Middle frontal gyrus (tissue), 1 donor: ENCODE measurements around the gene THADA.

Experiments used
- DNase-seq: peaks from one replicate; pipeline ENCODE4 v3.0.0-alpha.2; 2015; ENCODE audit warnings: low spot score; ENCODE audit errors: extremely low spot score

Gene THADA

DNA sequence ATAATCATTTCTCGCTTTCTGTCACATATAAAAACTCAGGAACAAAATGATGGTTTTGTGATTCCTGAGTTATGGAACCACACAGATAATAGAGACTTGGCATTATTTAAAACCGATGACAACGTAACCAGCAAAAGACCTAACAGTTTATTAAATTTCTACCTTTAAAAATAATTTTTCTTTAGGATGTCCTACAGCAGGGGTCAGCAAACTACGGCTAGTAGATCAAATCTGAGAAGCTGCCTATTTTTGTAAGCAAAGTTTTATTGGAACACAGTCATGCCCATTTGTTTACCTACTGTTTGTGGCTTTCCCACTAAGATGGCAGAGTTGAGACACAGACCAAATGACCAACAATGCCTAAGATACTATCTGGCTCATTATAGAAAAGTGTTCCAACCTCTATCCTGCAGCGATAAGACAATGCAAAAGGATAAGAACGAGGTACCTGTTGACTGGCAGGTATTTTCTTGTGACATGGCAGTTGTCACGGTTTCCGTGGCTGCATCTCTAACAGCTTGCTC is 316.5 kb downstream of the THADA start:
- DNase-seq: no peak

DNA sequence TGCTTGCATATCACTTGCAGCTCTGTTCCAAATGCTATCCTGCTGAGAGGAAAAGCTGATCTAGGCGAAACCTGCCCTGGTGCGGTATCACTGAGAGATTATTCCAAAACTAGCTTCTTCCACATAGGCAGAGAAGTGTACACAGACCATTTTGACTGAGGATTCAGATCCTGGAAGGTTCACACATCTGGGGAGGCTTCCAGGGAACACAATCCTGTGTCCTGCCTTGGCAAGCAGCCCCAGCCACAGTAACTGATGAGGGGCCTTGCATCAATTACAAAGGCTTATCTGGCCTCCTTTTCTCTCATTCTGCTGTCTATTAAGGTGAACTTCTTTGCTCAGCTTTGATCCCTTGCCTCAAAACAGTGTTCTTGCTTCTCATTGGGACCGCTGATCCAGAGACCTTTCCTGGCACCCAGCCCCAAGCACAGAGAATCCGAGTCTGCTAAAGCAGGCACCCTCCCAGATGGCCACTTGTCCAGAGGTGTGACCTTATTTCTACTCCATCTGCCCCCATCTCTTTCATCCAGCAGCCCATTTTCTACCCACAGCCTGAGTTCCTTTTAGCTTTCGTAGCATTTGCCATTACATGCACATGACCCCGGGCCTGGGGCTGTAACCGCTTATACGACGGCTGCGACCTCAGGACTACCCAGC is 317.1 kb downstream of the THADA start:
- DNase-seq: no peak

DNA sequence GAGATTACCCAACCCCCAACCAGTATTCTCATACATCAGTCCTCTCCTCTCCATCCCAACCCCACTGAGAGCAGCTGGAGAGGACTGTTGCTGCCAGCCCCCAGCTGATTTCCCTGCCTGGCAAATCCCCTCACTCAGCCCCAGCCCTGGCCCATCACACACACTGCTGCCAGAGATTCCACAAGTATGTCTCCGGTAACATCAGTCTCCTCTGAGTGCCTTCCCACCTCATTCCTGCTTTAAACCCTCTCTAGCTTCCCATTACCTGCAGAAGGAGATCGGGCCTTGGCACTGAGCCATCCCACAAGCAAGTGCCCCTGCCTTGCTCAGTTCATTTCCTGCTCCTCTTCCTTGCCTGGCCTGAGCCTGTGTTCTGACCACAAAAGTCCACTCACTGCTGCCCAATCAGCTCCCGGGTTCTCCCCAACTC is 318.9 kb downstream of the THADA start:
- DNase-seq: no peak

DNA sequence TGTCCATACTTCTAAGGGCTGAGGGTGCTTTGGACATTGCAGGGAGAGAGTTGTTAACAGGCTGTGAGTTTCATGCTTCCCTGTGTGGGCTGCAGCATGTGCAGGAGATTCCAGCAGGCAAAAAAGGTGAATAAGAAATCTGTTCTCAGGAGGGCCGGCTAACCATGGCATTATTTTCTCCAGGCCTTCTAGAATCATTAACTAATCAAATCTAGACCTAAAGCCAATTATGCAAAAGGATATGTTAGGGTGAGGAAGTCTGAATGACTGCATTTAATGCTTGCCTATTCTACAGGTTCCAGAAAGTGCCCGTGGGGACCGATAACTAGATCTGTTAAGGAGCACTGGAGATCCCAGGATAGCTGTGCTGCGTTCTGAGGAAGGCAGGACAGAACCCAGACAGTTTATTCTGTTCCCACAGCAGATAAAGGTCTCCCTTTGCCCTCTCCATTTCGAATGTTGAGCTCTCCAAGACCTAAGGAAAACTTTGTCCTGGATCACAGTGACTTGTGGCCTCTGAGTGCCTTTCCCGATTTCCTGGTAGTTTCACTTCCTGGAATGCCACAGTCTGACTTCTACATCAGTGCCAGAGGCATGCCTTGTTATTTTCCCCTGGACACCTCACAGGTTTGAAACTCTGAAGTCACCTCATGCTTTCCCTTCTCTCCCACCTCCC is 319.4 kb downstream of the THADA start:
- DNase-seq: no peak

DNA sequence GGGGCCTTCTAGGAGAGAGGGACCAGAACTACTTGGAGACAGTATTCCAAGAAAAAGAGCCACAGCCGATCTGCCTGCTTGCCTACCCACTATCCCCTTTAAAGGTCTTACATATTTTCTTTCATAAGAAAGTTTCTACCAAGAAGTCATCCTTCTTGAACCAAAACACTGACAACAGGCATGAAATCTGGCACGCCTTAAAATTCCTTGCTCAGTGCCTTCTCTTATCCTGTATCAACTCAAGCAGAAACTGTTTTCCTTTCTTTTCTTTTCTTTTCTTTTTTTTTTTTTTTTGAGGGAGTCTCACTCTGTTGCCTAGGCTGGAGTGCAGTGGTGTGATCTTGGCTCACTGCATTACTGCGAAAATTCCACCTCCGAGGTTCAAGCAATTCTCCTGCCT is 321.1 kb downstream of the THADA start:
- no peak for DNase-seq

DNA sequence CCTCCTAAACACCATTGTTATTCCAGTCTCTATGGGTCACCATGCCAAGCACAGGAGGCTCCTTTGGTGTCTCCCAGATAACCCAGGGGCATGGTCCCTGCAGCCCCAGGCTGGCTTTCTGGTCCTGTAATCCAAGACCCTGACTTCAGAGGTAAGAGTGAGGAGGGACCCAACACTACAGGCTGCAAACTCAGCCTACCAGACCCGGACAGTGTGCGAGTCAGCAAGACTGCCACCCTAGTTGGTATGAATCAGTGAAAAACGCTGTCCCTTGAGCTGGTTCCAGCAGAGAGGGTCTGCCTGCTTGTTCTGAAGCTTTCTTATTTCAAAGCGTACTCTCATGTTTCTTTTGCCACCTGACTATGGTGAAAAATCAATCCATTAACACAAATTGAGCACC is 321.8 kb downstream of the THADA start:
- DNase-seq: no peak

DNA sequence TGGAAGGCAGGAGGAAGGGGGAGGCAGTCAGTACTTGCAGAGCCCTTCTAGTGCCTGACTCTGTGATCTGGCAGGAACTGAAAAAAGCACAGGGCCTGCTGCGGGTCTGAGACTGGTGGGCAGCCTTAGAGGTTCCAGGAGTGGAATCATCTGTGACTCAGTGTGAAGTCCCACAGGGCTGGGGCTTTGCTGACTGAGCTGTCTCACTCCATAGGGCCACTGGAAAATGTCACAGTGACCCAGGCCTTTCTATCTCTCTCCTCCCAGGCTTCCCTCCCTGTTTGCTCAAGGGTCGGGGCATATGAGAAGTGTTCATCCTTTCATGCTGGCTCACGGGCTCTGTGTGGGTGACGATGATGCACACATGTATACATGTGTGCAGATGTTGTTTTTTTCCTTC is 322.3 kb downstream of the THADA start:
- DNase-seq: no peak

DNA sequence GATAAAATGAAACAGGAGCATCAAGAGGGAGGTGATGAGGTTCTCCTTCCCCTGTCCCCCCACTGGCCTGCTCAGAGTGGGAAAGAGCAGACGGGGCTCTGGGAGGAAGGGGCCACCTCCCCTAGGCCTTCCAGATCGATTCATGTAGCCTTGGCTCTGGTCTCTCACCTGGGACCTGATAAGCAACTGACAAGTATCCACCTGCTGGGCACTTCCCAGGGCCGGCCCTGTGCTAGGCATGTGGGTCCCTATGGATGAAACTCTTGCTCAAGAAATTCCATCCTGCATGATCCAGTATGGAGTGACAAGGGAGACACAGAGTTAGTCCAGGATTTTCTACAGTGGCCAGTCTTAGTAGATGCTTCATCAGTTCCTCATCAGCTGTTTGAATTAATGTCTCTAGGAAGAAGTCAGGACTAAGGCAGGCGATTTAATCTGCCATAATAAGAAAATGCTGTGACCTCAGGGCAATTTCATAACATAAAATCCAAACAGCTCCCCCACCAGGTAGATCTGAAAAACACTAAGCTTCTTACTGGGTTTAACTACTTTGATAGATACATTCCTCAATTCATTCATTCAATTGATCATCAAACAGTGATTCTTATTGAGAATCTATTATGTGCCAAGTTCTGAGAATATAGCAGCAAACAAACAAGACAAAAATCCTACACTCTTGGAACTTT is 324.8 kb downstream of the THADA start:
- DNase-seq: no peak

DNA sequence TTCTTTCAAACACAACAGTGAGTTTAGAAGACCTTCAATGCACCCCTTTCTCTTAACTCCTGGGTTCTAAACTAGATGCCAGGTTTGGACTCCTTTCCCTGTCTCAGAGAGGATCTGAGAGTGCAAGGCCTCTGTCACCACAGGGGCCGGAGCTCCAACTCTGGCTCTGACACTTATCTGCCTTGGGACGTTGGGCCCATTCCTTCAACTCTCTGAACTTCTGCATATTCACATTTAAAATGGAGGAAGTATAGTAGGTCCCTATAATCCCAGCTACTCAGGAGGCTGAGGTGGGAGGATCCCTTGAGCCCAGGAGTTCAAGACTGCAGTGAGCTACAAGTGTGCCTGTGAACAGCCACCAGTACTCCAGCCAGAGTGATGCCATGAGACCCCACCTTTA is 325.4 kb downstream of the THADA start:
- no peak for DNase-seq

DNA sequence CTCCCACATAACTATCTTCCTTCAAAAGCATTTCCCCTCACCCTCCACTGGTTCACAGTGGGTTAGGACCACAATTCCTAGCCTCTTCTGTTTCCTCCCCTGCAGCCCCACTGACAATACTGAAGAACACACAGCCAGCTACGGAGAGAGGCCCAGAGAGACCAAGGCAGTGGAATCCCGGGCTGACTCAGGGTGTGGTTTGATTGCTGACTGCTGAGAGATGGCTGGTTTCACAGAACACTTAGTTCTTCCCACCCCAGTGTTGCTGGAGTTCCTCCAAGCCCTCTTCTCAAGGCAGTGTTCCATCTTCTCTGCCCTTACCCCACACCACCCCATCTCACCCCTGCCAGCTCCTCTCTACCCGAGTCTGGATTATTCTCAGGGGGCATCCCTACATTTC is 326.1 kb downstream of the THADA start:
- DNase-seq: no peak

DNA sequence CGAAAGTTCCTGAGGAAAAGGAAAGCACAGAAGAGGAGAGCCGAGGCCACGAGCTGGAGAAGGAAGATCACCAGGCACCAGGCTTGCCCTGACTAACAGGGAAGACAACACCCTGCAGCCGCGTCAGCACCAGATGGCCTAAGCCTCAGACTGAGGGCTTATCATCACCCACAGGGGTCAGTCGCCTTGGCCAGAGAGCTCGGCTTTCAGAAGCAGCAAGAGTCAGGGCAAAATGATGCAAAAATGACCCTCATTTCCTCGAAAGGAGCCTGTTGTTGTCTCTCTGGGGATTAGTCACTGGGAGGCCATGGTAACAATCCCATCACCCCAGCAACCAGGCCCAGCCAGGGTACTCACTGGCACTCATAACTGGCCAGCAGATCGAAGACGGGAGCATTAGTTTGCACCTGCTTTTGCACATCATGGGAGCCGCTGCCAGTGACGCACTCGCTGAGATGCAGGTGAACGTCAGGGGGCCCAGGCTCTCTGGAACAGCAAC is 326.7 kb downstream of the THADA start:
- DNase-seq: no peak

DNA sequence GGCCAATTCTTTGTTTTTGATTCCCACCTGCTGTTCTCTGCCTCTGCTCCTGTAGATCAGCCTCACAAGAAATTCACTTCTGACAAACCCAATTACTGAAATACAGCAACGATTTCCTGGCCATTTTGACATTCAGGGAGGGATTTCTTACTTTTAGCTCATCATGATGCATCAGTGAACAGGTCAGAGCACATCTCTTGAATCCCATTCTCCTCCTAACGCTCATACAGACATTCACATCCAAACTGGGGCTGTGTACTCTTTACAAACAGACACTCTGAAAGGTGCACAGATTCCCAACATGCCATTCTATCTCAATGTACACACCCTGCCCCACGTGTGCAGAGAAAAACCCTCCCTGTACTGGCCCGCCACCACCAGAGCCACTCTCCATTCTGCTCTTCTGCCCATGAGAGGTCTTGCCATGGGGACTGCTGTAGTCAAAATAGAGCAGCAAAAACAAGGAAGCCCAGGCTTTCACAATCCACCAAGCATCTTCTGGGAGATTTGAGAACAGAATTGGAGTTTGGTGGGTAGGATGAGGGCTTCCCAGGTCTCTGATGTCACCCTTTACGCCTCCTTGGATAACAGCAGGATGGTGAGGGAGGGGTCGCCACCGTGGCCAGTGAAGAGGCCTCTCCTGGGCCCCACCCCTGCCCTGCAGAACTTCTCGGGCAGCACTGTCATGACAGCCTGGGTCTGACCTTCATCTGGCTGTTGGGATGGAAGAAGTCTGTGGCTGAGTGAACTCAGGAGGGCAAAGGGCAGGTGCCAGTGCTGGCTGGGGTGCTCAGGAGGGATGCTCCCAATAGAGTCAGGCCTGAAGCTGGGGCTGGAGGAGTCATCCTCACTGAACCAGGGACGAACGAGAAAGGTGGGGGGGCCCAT is 327.5 kb downstream of the THADA start:
- DNase-seq: no peak

DNA sequence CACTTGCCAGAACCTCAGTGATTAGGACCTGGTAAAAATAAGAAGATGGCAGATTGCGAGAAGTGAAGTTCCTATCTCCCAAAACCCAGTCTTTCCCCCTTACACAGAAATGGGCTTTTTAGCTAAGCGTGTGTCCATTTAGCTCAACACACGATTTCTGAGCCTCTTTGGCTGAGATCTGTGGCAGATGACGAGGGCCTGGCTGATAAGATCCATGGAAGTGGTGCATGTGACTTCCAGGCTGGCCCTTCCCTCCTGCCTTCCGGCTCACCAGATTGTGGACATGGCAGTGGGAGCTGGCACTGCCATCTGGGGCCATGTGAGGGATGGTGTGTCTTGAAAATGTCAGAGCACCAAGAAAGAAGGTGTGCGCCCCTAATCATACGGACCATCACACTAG is 328.5 kb downstream of the THADA start:
- DNase-seq: no peak

DNA sequence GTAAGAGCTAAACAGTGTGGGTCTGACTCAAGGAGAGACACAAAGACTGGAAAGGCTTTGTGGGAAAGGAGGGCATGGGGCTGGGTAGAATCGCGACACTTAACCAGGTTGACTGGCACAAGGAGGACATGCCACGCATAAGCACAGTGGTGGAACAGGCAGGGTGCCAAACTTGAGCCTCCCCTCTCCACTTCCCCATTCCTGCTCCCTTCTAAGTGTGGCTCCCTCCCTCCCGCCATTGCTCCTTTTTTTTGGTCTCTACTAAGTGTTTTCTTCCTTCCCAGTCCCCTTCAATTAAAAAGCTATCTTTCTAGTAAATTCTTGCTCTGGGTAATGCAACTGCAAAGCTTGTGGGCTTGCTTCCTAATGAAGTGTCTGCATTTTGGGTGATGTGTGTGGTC is 329.1 kb downstream of the THADA start:
- no peak for DNase-seq

DNA sequence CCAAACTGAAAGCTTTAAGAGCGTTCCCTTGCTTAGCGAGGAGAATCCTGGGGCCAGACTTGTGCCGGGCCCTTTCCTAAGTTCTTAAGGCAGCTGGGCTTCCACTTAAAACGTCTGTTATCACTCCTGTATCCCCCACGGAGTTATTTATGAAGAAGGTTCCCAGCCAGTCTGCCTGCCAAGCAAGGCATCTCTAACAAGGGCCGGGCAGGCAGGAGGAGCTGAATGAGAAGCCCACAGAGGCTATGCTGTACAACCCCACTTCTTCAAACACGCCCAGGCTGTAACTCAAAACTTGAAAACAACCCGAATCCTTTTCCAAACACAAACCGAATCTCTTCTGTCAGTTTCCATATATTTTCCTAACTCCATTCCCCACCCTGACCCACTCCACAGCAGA is 330.4 kb downstream of the THADA start:
- no peak for DNase-seq

DNA sequence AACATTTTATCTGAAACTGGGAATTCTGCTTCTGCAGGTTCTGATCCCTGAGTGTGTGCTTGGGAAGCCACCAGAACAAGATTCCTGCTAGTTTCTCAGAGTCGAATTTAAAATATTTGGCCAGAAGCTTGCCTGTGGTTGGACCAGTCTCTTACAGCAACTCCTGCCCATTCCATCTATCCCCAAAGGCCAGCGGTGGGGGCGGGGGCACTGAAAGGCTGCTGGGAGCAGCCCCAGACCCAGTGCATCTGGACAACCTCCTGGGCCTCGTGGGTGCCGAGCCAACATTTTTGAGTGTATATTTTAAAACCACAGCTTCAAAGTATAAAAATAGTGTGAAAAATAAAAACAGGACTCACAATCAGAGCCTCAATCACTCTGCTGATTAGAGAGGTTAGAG is 330.8 kb downstream of the THADA start:
- DNase-seq: no peak

DNA sequence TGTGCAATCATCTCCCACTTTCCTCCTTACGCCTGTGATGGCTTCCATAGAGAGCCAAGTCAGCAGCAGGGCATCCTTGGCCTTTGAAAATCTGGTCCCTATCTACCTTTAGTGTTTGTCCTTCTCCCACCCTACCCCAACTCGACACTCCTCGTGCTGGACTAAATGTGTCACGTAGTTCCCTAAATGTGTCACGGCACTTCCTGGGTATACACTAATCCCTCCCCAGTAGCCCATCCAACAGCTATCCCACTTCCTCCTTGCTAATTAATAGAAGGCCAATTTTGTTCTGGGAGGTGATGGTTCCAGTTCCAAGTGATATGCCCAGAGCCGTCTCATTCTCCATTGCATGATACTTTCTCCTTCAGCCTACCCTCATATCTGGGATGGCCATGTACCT is 332.9 kb downstream of the THADA start:
- DNase-seq: no peak

DNA sequence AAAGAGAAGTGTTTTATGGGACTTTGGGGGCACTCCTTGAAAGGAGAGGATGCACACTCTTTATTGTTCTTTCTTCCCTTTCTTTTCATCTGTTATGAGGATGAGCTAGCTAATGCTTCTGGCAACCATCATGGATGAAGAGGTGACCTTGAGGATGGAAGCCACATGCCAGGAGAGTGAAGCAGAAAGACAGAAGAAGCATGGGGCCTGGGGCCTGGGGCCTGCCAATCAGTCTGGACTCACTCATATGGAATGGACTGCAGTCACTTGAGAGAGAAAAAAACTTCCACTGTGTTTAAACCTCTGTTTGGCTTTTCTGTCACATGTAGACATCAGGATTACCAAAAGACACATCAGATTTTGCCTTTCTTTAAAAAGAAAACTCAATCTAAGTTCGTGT is 333.6 kb downstream of the THADA start:
- DNase-seq: no peak

DNA sequence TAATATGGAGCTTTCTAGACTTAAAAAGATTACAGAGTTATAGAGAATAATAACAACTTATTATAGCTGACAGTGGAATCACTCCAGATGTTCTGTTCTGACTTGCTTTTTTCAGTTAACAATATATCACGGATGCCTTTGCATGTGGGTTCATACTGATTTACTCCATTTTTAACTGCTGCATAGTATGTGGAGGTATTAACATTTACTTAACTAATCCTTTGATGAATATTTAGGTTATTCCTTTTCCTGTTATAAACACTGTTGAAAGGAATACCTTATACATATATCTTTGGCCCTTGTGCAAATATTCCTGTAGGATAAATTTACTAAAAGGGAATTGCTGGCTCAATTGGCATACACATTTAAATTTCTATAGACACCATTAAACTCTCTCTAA is 336.3 kb downstream of the THADA start:
- no peak for DNase-seq

DNA sequence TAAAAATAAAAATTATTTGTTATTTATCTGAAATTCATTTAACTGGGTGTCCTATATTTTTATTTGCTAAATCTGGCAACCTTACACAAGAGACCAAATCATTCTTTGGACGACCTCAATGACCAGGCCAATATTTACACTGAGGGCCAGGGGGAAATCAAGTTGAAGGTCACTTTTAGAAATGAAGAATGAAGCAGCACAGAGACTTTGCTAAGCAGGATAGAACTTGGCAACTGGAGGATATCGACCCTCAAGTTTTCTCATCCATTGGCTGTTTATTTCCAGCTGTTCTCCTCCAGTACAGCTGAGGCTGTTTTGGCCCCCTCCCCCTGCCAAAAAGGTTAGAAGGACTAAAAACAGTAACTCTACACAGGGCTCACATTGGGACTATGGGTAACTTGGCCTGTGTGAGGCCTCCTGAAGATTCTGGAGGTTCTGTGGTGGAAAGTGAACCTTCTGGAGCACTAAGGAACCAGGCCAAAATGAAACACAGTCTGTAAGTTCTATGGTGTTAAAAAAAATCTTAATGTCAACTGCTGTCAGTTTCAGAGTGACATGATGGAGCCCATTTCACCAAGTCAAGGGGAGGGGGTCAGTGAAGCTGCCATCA is 337.2 kb downstream of the THADA start:
- no peak for DNase-seq
